Smooth muscle cell (in vitro differentiated cells): ENCODE measurements around the gene PAFAH1B2. TPM values are rescaled to one million over a fixed set of nuclear protein-coding genes. Genes with fewer than 3 reads are reported as not detected.

Source experiments
- DNase-seq: peaks from one replicate; lab custom pipeline; 2025; ENCODE audit not compliant: unreplicated experiment; lab: John Stamatoyannopoulos, UW
- H2AFZ ChIP-seq: fragments of 200-600 bp; sonication (generic); 2 replicates; pipeline ENCODE4 v1.6.0; 2016; ENCODE audit warnings: antibody characterized with exemption, low read depth, mild to moderate bottlenecking
- H3F3A ChIP-seq: fragments of 200-600 bp; sonication (generic); 2 replicates; pipeline ENCODE4 v1.6.0; 2017; ENCODE audit warnings: antibody characterized with exemption, low read depth
- H3K27ac ChIP-seq: fragments of 200-600 bp; sonication (generic); 2 replicates; pipeline ENCODE4 v1.5.1; 2016; ENCODE audit warnings: low read depth, mild to moderate bottlenecking
- H3K27me3 ChIP-seq: fragments of 200-600 bp; sonication (generic); 2 replicates; pipeline ENCODE4 v1.6.1; 2016; ENCODE audit warnings: low read depth, mild to moderate bottlenecking
- H3K36me3 ChIP-seq: fragments of 200-600 bp; sonication (generic); 2 replicates; pipeline ENCODE4 v1.5.1; 2016; ENCODE audit warnings: low read depth
- H3K4me1 ChIP-seq: fragments of 200-600 bp; sonication (generic); 2 replicates; pipeline ENCODE4 v1.5.1; 2016; ENCODE audit warnings: low read depth
- H3K4me2 ChIP-seq: fragments of 200-600 bp; sonication (generic); 2 replicates; pipeline ENCODE4 v1.6.0; 2016; ENCODE audit warnings: mild to moderate bottlenecking
- H3K4me3 ChIP-seq: fragments of 200-600 bp; sonication (generic); 2 replicates; pipeline ENCODE4 v1.5.1; 2016; ENCODE audit warnings: mild to moderate bottlenecking
- H3K79me2 ChIP-seq: fragments of 200-600 bp; sonication (generic); 2 replicates; pipeline ENCODE4 v1.6.0; 2016; ENCODE audit warnings: low read depth, mild to moderate bottlenecking
- H3K9ac ChIP-seq: fragments of 200-600 bp; sonication (generic); 2 replicates; pipeline ENCODE4 v1.6.0; 2016; ENCODE audit warnings: low read depth
- H3K9me3 ChIP-seq: fragments of 200-600 bp; sonication (generic); replicated peaks from 2 replicates; pipeline ENCODE4 v1.5.1; 2016; ENCODE audit warnings: low read depth
- H4K20me1 ChIP-seq: fragments of 200-600 bp; sonication (generic); 2 replicates; pipeline ENCODE4 v1.6.0; 2016; ENCODE audit warnings: low read depth
- WGBS: methylation state at CpG from one replicate; pipeline ENCODE4 v1.1.7; 2016; ENCODE audit warnings: low lambda C conversion rate; 5-methylcytosine and 5-hydroxymethylcytosine counted together
- polyA plus RNA-seq: library from polyadenylated mRNA; unstranded; fragments of >200 nt; fragmentation: Nextera tagmentation; extraction: Ambion mirVana; gene quantifications from 2 replicates; pipeline ENCODE4 v1.2.1, GENCODE V29; 2016
- total RNA-seq: library from RNA; depleted of rRNA; stranded (reverse); fragments of >200 nt; gene quantifications from 2 replicates; pipeline ENCODE4 v1.2.3, GENCODE V29; 2014
- TF ChIP-seq, protein P1 (sequence below): fragments of 200-600 bp; sonication (generic); IDR thresholded peaks from 2 replicates; pipeline ENCODE4 v1.5.1; 2017; ENCODE audit warnings: borderline replicate concordance, mild to moderate bottlenecking, antibody characterized with exemption; ENCODE audit not compliant: insufficient read depth, poor library complexity, severe bottlenecking

The PAFAH1B2 gene
- total and polyA plus RNA-seq, 2 experiments from 2014 or later: 30.7 to 146 TPM

DNA sequence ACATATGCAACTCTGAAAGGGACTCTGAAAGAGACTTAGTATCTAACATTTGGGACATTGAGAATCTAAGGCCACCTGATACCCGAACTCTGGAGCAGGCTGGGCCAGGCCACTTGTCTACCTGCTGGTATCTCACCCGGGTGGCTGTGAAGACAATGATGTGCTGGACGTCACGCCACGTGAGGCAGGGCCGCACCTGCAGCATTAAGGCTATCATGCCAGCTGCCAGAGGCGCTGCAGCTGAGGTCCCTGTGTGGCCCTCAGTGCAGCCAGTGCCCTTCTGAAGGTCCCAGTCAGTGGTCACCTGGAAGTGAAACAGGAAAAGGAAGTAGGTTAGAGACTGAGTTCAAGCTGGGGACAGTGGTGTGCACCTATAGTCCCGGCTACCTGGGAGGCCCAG lies 75.4 kb downstream of the PAFAH1B2 start:
- no peak overlapping the region for H3K4me2 ChIP-seq
- H3K27me3 ChIP-seq: no peaks in the 10 kb centered on the region
- no peaks in the 10 kb centered on the region for H3K79me2 ChIP-seq
- no peaks in the 10 kb centered on the region for H3K9me3 ChIP-seq
- no peak overlapping the region for H3K4me3 ChIP-seq
- no peaks in the 10 kb centered on the region for H3K36me3 ChIP-seq
- peaks cover 10% of the 10 kb centered on the region for H3F3A ChIP-seq
- no peak overlapping the region for H2AFZ ChIP-seq
- 100% methylated on average over 8 of the region's 8 CpGs for WGBS
- DNase-seq: no peak
- no peaks in the 10 kb centered on the region for H3K4me1 ChIP-seq
- TF ChIP-seq, protein P1, sequence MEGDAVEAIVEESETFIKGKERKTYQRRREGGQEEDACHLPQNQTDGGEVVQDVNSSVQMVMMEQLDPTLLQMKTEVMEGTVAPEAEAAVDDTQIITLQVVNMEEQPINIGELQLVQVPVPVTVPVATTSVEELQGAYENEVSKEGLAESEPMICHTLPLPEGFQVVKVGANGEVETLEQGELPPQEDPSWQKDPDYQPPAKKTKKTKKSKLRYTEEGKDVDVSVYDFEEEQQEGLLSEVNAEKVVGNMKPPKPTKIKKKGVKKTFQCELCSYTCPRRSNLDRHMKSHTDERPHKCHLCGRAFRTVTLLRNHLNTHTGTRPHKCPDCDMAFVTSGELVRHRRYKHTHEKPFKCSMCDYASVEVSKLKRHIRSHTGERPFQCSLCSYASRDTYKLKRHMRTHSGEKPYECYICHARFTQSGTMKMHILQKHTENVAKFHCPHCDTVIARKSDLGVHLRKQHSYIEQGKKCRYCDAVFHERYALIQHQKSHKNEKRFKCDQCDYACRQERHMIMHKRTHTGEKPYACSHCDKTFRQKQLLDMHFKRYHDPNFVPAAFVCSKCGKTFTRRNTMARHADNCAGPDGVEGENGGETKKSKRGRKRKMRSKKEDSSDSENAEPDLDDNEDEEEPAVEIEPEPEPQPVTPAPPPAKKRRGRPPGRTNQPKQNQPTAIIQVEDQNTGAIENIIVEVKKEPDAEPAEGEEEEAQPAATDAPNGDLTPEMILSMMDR: no peak
- no peaks in the 10 kb centered on the region for H4K20me1 ChIP-seq
- no peak overlapping the region for H3K9ac ChIP-seq
- H3K27ac ChIP-seq: no peak overlapping the region

DNA sequence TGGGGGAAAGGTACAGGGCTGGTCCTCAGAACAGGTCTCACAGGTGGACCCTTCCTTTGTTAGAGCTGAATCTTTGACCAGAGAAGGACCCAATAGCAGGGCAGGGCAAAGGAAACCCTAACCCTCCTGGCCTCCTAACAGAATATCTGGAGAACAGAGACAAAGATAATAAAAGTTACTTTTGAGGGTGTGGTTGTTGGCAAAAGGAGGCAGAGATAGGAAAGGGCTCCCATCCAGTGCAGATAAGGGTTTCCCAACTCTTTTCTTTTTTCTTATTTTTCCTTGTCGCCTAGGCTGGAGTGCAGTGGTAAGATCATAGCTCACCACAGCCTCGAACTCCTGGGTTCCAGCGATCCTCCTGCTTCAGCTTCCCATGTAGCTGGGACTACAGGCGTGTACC lies 75.9 kb downstream of the PAFAH1B2 start:
- Histone ChIP-seq H3K9ac (no peak overlapping the region), H3F3A (peaks cover 10% of the 10 kb centered on the region), H3K27me3 (no peaks in the 10 kb centered on the region), H3K4me1 (no peaks in the 10 kb centered on the region), H3K4me2 (no peak overlapping the region), H3K27ac (no peak overlapping the region), H3K79me2 (no peaks in the 10 kb centered on the region), H2AFZ (no peak overlapping the region), H3K9me3 (no peaks in the 10 kb centered on the region), H3K36me3 (no peaks in the 10 kb centered on the region), H3K4me3 (no peak overlapping the region), H4K20me1 (no peaks in the 10 kb centered on the region)
- no peak for DNase-seq
- TF ChIP-seq, protein P1: no peak
- WGBS: 95% methylated on average over 4 of the region's 4 CpGs

DNA sequence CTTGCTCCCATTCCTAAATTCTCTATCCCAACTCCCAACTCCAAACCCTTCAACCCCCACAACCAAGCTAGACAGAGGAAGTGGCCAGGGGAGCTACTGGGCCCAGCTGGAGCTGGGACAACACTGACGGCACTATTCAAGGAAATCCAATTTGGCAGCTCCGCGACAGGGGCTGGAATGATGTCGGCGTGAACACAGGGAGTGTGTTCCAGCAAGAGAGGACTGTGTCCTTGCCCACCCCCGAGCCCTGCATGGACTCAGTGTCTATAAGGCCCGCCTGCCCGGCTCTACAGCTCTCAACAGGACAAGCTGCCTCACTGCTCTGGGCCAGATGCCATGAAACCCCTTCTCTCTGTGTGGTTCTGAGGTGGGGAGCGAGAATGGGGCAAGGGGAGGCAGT lies 76.5 kb downstream of the PAFAH1B2 start:
- no peak overlapping the region for H3K9ac ChIP-seq
- no peak overlapping the region for H3K4me2 ChIP-seq
- H3K27ac ChIP-seq: no peak overlapping the region
- DNase-seq: no peak
- H3K79me2 ChIP-seq: no peaks in the 10 kb centered on the region
- H3K4me3 ChIP-seq: no peak overlapping the region
- TF ChIP-seq, protein P1: no peak
- no peaks in the 10 kb centered on the region for H3K4me1 ChIP-seq
- H3K36me3 ChIP-seq: no peaks in the 10 kb centered on the region
- peaks cover 10% of the 10 kb centered on the region for H3F3A ChIP-seq
- H3K27me3 ChIP-seq: no peaks in the 10 kb centered on the region
- H2AFZ ChIP-seq: no peak overlapping the region
- H3K9me3 ChIP-seq: no peaks in the 10 kb centered on the region
- no peaks in the 10 kb centered on the region for H4K20me1 ChIP-seq
- WGBS: 95% methylated on average over 9 of the region's 9 CpGs

DNA sequence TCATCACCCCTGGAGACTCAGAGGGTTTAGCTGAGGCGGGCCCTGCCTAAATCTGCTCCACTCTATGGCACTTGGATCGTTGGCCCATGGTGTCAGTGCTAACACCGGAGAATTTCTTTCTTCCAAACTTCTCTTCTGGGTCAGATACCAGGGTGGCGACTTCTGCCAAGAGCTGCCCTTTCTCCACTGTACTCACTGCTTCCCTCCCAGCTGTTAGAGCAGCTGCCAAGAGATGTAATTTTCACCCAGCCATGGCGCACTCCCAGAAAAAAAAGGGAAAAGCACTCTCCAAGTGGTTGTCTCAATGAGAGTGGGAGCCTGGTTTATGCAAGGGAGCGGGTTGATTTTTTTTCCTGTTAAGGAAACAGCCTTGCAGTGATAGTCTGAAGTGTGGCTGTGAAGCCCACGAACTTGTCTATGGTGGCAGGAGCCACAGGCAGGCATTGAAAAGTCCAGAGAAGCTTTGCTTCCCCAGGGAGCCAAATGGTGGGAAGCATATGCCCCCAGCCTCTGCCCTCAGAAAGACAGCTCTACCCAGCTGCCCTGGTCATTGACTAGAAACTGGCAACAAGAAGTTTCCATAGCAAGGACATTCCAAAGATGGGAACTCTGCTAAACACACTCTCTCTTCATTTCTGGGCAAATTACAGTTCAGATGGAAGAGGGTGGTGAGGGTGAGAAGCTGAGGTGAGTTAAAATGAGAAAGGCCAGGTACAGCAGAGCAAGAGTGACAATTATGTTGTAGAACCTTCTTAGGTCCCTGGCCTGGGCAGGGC lies 77.1 kb downstream of the PAFAH1B2 start:
- no peaks in the 10 kb centered on the region for H3K9me3 ChIP-seq
- H3K27ac ChIP-seq: no peak overlapping the region
- H3K79me2 ChIP-seq: no peaks in the 10 kb centered on the region
- no peak overlapping the region for H3K9ac ChIP-seq
- no peak overlapping the region for H2AFZ ChIP-seq
- H4K20me1 ChIP-seq: no peaks in the 10 kb centered on the region
- no peak overlapping the region for H3K4me3 ChIP-seq
- WGBS: 85% methylated on average over 7 of the region's 7 CpGs
- no peaks in the 10 kb centered on the region for H3K4me1 ChIP-seq
- H3K36me3 ChIP-seq: no peaks in the 10 kb centered on the region
- no peaks in the 10 kb centered on the region for H3K27me3 ChIP-seq
- H3K4me2 ChIP-seq: no peak overlapping the region
- H3F3A ChIP-seq: peaks cover 10% of the 10 kb centered on the region
- TF ChIP-seq, protein P1: no peak
- no peak for DNase-seq
